Transverse colon (tissue), 3 donors: ENCODE results near the gene IFRD1.

Source experiments
- EP300 ChIP-seq: sonication (generic); formaldehyde crosslinking; IDR thresholded peaks from one replicate; pipeline ENCODE4 v1.6.1; 2017; ENCODE audit warnings: antibody characterized with exemption, low read depth
- POLR2A ChIP-seq: fragments of 450-650 bp; IDR thresholded peaks from one replicate; pipeline ENCODE4 v1.6.1; 2016; ENCODE audit warnings: antibody characterized with exemption, mild to moderate bottlenecking, moderate library complexity
- POLR2AphosphoS5 ChIP-seq, 3 donors: sonication (generic); formaldehyde crosslinking; IDR thresholded peaks; one replicate each; pipeline ENCODE4 v1.6.1; 2016; ENCODE audit warnings: antibody characterized with exemption in 3 of 3

- TF ChIP-seq EP300 (no peak), POLR2A (peak; percentile 100), POLR2AphosphoS5 (IDR thresholded peaks at IDR 0.05) (peak; percentile 99 to 100 (median 100))
These were observed at the start of gene IFRD1 for GRCh38 chr7:112449902-112450806.
